ENCODE results near the gene BMP7. TPM values are rescaled to one million over a fixed set of nuclear protein-coding genes. Genes with fewer than 3 reads are reported as not detected.
"Not testable (repeated sequence)": the region's sequence is repeated elsewhere in the genome, so short reads cannot be mapped to it uniquely, and the experiment has no call there.

BMP7 gene
- polyA plus RNA-seq, 1 experiment = not detected

DNA sequence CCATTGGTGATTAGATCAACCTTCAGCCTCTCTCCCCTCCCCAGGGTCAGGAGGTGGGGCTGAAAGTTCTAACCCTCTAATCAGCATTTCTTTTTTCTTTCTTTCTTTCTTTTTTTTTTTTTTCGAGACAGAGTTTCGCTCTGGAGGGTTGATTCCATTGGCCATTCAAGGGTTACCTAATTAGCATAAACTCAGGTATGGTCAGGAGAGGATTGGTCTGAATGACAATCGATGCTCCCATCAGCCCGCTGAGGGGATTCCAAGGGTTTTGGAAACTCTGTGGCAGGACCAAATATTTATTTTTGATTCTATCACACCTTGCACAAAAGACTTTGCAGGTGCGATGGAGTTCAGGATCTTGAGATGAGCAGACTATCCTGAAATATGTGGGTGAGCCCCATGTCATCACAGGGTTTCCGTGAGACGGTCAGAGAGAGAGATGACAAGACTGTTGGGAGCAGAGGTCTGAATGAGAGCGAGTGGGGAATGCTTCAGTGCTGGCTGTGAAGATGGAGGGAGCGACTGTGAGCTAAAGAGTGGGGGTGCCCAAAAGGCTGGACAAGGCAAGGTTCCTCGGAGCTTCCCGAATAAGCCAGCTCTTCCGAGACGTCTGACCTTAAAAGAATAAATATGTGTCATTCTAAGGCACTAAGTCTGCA, 107.1 kb downstream of the BMP7 start:
- H3K4me3 ChIP-seq (ENCODE audit: low read depth, low read length) = no peak overlapping the region
- 0 out of 2 replicates have a peak, but pooled peaks cover 3% of the 10 kb centered on the region for H3K27me3 ChIP-seq (ENCODE audit: control insufficient read depth, insufficient read depth, low read length)
- ChIA-PET POLR2A (no interaction called here), CTCF (interaction anchor here (1.3 kb wide), 1 partner anchor 9 kb away, joined by 3 read pairs; no protein-coding TSS in a partner anchor)
- no peaks in the 10 kb centered on the region for H3K36me3 ChIP-seq (ENCODE audit: control insufficient read depth, insufficient read depth, low read length)
- TF ChIP-seq, protein P1, sequence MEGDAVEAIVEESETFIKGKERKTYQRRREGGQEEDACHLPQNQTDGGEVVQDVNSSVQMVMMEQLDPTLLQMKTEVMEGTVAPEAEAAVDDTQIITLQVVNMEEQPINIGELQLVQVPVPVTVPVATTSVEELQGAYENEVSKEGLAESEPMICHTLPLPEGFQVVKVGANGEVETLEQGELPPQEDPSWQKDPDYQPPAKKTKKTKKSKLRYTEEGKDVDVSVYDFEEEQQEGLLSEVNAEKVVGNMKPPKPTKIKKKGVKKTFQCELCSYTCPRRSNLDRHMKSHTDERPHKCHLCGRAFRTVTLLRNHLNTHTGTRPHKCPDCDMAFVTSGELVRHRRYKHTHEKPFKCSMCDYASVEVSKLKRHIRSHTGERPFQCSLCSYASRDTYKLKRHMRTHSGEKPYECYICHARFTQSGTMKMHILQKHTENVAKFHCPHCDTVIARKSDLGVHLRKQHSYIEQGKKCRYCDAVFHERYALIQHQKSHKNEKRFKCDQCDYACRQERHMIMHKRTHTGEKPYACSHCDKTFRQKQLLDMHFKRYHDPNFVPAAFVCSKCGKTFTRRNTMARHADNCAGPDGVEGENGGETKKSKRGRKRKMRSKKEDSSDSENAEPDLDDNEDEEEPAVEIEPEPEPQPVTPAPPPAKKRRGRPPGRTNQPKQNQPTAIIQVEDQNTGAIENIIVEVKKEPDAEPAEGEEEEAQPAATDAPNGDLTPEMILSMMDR (IDR thresholded peaks at IDR 0.05; ENCODE audit: insufficient read depth, low read depth, low read length) = no peak
- DNase-seq (ENCODE audit: low read depth) = no peak

DNA sequence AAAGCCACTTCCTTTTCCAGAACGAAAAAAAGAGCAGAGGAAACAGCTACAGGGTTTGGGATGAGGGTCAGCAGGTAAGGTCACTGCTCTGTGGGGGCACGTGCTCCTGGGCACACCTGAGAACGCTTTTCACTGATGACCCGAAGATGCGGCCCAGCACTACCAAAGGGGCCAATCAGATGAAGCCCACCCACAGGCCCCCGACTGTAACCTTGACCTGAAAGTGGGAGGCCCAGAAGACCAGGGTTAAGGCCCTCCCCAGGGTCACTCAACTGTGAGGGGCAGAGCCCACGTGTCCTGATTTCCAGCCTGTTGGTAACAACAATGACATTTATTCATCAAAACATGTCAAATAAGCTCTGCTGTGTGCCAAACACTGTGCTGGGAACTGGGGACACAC, 108.0 kb downstream of the BMP7 start:
- ChIA-PET CTCF (interaction anchor here (0.7 kb wide), 1 partner anchor 1330 kb away, joined by 3 read pairs; no protein-coding TSS in a partner anchor), POLR2A (no interaction called here)
- TF ChIP-seq, protein P1 (IDR thresholded peaks at IDR 0.05; ENCODE audit: insufficient read depth, low read depth, low read length) = no peak

DNA sequence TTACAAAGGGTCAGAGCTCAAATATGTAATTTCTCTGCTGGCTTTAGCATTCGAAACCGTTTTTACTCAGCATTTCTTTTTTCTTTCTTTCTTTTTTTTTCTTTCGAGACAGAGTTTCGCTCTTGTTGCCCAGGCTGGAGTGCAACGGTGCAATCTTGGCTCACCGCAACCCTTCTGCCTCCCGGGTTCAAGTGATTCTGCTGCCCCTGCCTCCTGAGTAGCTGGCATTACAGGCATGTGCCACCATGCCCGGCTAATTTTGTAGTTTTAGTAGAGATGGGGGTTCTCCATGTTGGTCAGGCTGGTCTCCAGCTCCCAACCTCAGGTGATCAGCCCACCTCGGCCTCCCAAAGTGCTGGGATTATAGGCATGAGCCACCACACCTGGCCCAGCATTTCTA, 108.7 kb downstream of the BMP7 start:
- DNase-seq (ENCODE audit: low read depth); H3K36me3 ChIP-seq (ENCODE audit: control insufficient read depth, insufficient read depth, low read length); POLR2A ChIA-PET; H3K4me3 ChIP-seq (ENCODE audit: low read depth, low read length); H3K27me3 ChIP-seq (ENCODE audit: control insufficient read depth, insufficient read depth, low read length): not testable (repeated sequence)
- CTCF ChIA-PET = interaction anchor here (0.6 to 1.0 kb wide), 2 partner anchors 19 to 66 kb away, joined by 3 read pairs; no protein-coding TSS in a partner anchor

More for the DNA sequence above, 108.0 kb downstream of the BMP7 start:
- H3K36me3 ChIP-seq (ENCODE audit: control insufficient read depth, insufficient read depth, low read length) = no peaks in the 10 kb centered on the region
- H3K27me3 ChIP-seq (ENCODE audit: control insufficient read depth, insufficient read depth, low read length) = 0 out of 2 replicates have a peak, but pooled peaks cover 3% of the 10 kb centered on the region
- DNase-seq (ENCODE audit: low read depth) = no peak
- H3K4me3 ChIP-seq (ENCODE audit: low read depth, low read length) = no peak overlapping the region

DNA sequence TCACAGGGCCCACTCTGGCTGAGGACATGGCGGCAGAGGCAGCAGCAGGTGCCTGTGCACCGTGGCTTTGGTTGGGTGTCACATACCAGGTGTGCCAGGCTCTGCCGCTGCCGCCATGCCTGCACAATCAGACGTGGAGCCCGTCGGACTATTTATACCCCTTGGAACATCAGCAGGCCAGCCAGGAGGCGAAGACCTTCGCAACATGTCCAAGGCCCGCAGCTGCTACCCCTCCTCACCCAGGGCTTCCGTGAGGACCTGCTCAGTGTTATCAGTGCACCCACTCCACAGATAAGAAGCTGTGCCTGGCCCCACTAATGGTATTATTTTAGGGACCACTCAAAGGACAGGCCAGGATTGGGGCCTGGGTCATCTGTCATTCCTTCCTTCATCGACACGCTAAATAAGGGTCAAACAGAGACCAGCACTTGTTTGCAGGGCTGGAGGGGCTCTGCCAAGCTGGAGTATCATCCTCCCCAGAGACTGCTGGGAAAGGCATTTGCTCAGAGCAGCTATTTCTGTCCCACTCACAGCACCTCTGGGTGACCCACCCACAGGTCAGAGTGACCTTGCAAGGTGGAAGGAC, 109.2 kb downstream of the BMP7 start:
- CTCF ChIA-PET = interaction anchor here (0.6 to 1.0 kb wide), 2 partner anchors 19 to 66 kb away, joined by 3 read pairs; no protein-coding TSS in a partner anchor
- TF ChIP-seq, protein P1 (IDR thresholded peaks at IDR 0.05; ENCODE audit: insufficient read depth, low read depth, low read length) = no peak

DNA sequence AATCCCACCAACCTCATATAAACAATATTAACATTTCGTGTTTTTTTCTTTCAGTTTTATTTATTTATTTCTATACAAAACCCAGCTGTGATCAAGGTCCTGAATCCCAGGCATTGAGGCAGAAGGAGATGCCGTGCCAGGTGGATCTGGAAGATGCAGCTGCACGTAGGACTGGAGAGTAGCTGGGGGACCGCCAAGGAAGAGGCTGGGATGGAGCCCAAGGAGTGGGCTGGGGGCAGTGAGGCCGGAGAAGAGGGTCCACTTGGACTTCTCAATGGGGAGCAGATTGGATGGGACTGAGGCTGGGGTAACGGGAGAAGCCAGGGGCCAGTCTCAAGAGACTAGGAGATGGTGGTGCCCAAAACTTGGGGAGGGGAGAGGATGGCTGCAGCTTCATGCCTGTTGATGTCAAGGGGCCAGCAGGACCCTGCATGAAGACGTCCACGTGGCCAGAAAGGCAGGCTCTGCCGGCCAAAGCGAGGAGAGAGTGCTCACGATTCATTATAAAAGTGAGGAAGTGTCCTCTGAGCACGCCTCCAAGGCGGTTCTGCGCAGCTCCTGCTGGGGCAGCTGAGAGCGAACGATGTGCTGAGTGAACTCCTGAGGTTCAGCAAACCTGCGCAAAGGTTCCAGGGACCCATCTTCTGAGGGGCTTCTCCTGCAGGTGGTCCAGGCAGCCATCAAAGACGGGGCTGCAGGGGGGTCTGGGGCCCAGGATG, 110.3 kb downstream of the BMP7 start:
- H3K4me3 ChIP-seq (ENCODE audit: low read depth, low read length) = no peak overlapping the region
- 0 out of 2 replicates have a peak, but pooled peaks cover 2% of the 10 kb centered on the region for H3K27me3 ChIP-seq (ENCODE audit: control insufficient read depth, insufficient read depth, low read length)
- no peaks in the 10 kb centered on the region for H3K36me3 ChIP-seq (ENCODE audit: control insufficient read depth, insufficient read depth, low read length)
- ChIA-PET CTCF (interaction anchor here (0.6 kb wide), 1 partner anchor 687 kb away, joined by 4 read pairs; no protein-coding TSS in a partner anchor), POLR2A (no interaction called here)
- TF ChIP-seq, protein P1 (IDR thresholded peaks at IDR 0.05; ENCODE audit: insufficient read depth, low read depth, low read length) = no peak
- no peak for DNase-seq (ENCODE audit: low read depth)

More for the DNA sequence above, 109.2 kb downstream of the BMP7 start:
- no peak overlapping the region for H3K4me3 ChIP-seq (ENCODE audit: low read depth, low read length)
- DNase-seq (ENCODE audit: low read depth) = no peak
- POLR2A ChIA-PET = no interaction called here
- H3K36me3 ChIP-seq (ENCODE audit: control insufficient read depth, insufficient read depth, low read length) = no peaks in the 10 kb centered on the region
- H3K27me3 ChIP-seq (ENCODE audit: control insufficient read depth, insufficient read depth, low read length) = 0 out of 2 replicates have a peak, but pooled peaks cover 2% of the 10 kb centered on the region
